HepG2 (cell line): Measurements from ENCODE around the gene CDS1. TPM values are rescaled to one million over a fixed set of nuclear protein-coding genes. Genes with fewer than 3 reads are reported as not detected.

ENCODE experiments used
- AFF4 ChIP-seq: sonication (generic); formaldehyde crosslinking; IDR thresholded peaks from 2 replicates; pipeline ENCODE4 v1.4.0; 2020; ENCODE audit warnings: missing genetic modification reagents
- ARHGAP35 ChIP-seq: sonication (generic); formaldehyde crosslinking; IDR thresholded peaks from 2 replicates; pipeline ENCODE4 v1.9.0; 2022; ENCODE audit warnings: mild to moderate bottlenecking, inconsistent platforms, moderate library complexity, missing genetic modification reagents, borderline replicate concordance
- BATF2 ChIP-seq: sonication (generic); formaldehyde crosslinking; IDR thresholded peaks from 2 replicates; pipeline ENCODE4 v1.8.0; 2022; ENCODE audit warnings: mild to moderate bottlenecking, missing genetic modification reagents, moderate library complexity
- CCDC6 ChIP-seq: sonication (generic); formaldehyde crosslinking; IDR thresholded peaks from 2 replicates; pipeline ENCODE4 v1.8.1; 2022; ENCODE audit warnings: mild to moderate bottlenecking, missing genetic modification reagents, moderate library complexity
- CHD2 ChIP-seq: IDR thresholded peaks from 2 replicates; pipeline ENCODE4 v1.6.1; 2011; ENCODE audit warnings: low read depth, low read length, improper control_type of control experiment
- FLYWCH1 ChIP-seq: sonication (generic); formaldehyde crosslinking; IDR thresholded peaks from 2 replicates; pipeline ENCODE4 v1.8.1; 2023; ENCODE audit warnings: mild to moderate bottlenecking, missing genetic modification reagents
- KDM4B ChIP-seq: sonication (generic); formaldehyde crosslinking; IDR thresholded peaks from 2 replicates; pipeline ENCODE4 v1.4.0; 2020; ENCODE audit warnings: missing genetic modification reagents
- KDM5A ChIP-seq: fragments of 200-600 bp; sonication (generic); IDR thresholded peaks from 2 replicates; pipeline ENCODE4 v1.7.0; 2018; ENCODE audit warnings: antibody characterized with exemption, mild to moderate bottlenecking, low read length, borderline replicate concordance
- MTERF4 ChIP-seq: sonication (generic); formaldehyde crosslinking; IDR thresholded peaks from 2 replicates; pipeline ENCODE4 v1.8.0; 2023; ENCODE audit warnings: mild to moderate bottlenecking, missing genetic modification reagents
- NCOA5 ChIP-seq: sonication (generic); formaldehyde crosslinking; IDR thresholded peaks from 2 replicates; pipeline ENCODE4 v1.4.0; 2020; ENCODE audit warnings: missing genetic modification reagents
- NFYB ChIP-seq: sonication (generic); formaldehyde crosslinking; IDR thresholded peaks from 2 replicates; pipeline ENCODE4 v1.4.0; 2020; ENCODE audit warnings: missing genetic modification reagents
- SOX6 ChIP-seq, 2 experiments: fragments of 450-650 bp in 1 of 2; sonication (generic) in 1 of 2; formaldehyde crosslinking in 1 of 2; IDR thresholded peaks; 2 replicates each; pipeline versions ENCODE4 v1.4.0 to v1.6.1; 2017 to 2020; ENCODE audit warnings: antibody characterized with exemption in 1 of 2, mild to moderate bottlenecking in 1 of 2, missing genetic modification reagents in 1 of 2
- SRSF9 ChIP-seq: fragments of 200-400 bp; formaldehyde crosslinking; IDR thresholded peaks from 2 replicates; pipeline ENCODE4 v1.6.1; 2018; ENCODE audit warnings: borderline replicate concordance, mild to moderate bottlenecking, low read depth, low read length; ENCODE audit not compliant: insufficient read depth, poor library complexity, severe bottlenecking
- U2AF2 ChIP-seq: fragments of 200-400 bp; formaldehyde crosslinking; IDR thresholded peaks from 2 replicates; pipeline ENCODE4 v1.6.1; 2017; ENCODE audit warnings: low read depth, mild to moderate bottlenecking, low read length
- ZFP62 ChIP-seq: sonication (generic); formaldehyde crosslinking; IDR thresholded peaks from 2 replicates; pipeline ENCODE4 v1.4.0; 2020; ENCODE audit warnings: missing genetic modification reagents
- ZNF12 ChIP-seq: sonication (generic); formaldehyde crosslinking; IDR thresholded peaks from 2 replicates; pipeline ENCODE4 v1.5.0; 2020; ENCODE audit warnings: missing genetic modification reagents
- ZNF143 ChIP-seq: sonication (generic); formaldehyde crosslinking; IDR thresholded peaks from 2 replicates; pipeline ENCODE4 v1.4.0; 2020; ENCODE audit warnings: missing genetic modification reagents
- ZNF557 ChIP-seq: sonication (generic); formaldehyde crosslinking; IDR thresholded peaks from 2 replicates; pipeline ENCODE4 v1.4.0; 2020; ENCODE audit warnings: missing genetic modification reagents
- ZUFSP ChIP-seq: sonication (generic); formaldehyde crosslinking; IDR thresholded peaks from 2 replicates; pipeline ENCODE4 v1.9.0; 2021; ENCODE audit warnings: missing genetic modification reagents, mild to moderate bottlenecking, borderline replicate concordance
- polyA plus RNA-seq, 8 experiments: library from polyadenylated mRNA; depleted of rRNA in 3 of 8; stranded (reverse) in 7 of 8; unstranded in 1 of 8; fragments of >200 nt; fragmentation: Illumina TruSeq in 4 of 8; extraction: Trizol in 4 of 8; gene quantifications; 2 replicates each; pipeline versions ENCODE4 v1.2.1 to v1.2.3, GENCODE V29; 2011 to 2016; ENCODE audit warnings: low read depth in 4 of 8, missing spikeins in 1 of 8, mixed read lengths in 1 of 8; ENCODE audit not compliant: insufficient read depth in 1 of 8
- total RNA-seq, 5 experiments: library from RNA; depleted of rRNA; stranded (reverse); fragments of >200 nt; fragmentation: Illumina TruSeq; extraction: Trizol; gene quantifications; 2 replicates each; pipeline ENCODE4 v1.2.3, GENCODE V29; 2016; ENCODE audit warnings: low read depth in 1 of 5
- TF ChIP-seq, protein P1 (sequence below): IDR thresholded peaks from 2 replicates; pipeline ENCODE4 v1.6.1; 2016; ENCODE audit warnings: low read depth

The CDS1 gene
- total and polyA plus RNA-seq, 2 of the 13 experiments (the other 11 are each of a cell fraction or from before 2014, with no cell fraction given) = 2.1 to 3.2 TPM

DNA sequence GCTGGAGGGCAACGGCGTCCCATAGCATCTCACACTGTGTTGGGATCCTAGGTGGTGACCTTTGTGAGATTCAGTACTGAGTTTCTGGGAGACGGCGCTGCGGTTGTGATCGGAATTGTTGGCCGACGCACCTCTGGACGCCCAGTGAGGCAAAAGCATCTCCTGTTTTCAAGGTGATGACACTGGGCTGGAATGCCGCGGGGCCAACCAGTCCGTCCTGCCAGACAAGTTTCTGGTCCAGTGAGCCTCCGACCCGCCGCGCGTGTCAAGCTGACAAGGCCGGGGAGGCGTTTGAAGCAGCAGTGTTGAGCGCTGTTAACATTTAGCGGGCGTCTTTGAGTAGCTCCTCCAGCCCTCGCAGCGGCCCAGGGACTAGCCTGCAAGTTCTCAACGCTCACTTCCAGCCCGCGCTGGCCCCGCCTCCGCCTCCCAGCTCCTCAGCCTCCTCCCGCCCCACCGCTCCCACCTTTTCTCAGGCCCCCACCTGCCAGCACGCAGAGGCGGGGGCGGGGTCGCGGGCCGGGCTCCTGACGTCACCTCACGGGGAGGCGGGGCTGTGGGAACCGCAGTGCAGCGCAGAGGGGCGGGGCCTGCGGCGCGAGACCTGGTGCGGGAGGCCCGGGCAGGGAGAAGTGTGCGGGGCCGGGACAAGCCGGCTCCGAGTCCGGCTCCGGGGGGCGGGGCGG is 482 bp upstream of the CDS1 start (continued):
- TF ChIP-seq NCOA5 (CRISPR knock-in tag) (no peak), CCDC6 (CRISPR knock-in tag) (no peak), BATF2 (CRISPR knock-in tag) (no peak), FLYWCH1 (CRISPR knock-in tag) (no peak), ZNF143 (CRISPR knock-in tag) (no peak), NFYB (no peak), AFF4 (CRISPR knock-in tag) (no peak), ZNF12 (CRISPR knock-in tag) (no peak), MTERF4 (CRISPR knock-in tag) (no peak), CHD2 (no peak), U2AF2 (no peak), ZFP62 (CRISPR knock-in tag) (no peak), KDM5A (no peak), KDM4B (no peak), ZUFSP (CRISPR knock-in tag) (no peak), SRSF9 (no peak), ZNF557 (no peak), ARHGAP35 (no peak), SOX6 (IDR thresholded peaks at IDR 0.05) (no peak), SOX6 (CRISPR knock-in tag; IDR thresholded peaks at IDR 0.05) (no peak)
- TF ChIP-seq, protein P1, sequence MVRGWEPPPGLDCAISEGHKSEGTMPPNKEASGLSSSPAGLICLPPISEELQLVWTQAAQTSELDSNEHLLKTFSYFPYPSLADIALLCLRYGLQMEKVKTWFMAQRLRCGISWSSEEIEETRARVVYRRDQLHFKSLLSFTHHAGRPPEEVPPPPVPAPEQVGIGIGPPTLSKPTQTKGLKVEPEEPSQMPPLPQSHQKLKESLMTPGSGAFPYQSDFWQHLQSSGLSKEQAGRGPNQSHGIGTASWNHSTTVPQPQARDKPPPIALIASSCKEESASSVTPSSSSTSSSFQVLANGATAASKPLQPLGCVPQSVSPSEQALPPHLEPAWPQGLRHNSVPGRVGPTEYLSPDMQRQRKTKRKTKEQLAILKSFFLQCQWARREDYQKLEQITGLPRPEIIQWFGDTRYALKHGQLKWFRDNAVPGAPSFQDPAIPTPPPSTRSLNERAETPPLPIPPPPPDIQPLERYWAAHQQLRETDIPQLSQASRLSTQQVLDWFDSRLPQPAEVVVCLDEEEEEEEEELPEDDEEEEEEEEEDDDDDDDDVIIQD (CRISPR knock-in tag) = 0 out of 2 replicates have a peak, but pooled peaks have one; percentile 31
